Skeletal muscle tissue (tissue), 4 donors: ENCODE results near the gene EIF2D. TPM values are rescaled to one million over a fixed set of nuclear protein-coding genes. Genes with fewer than 3 reads are reported as not detected.

Experiments
- H3K27ac ChIP-seq: one replicate; pipeline ENCODE4 v1.7.0; 2013; ENCODE audit warnings: mild to moderate bottlenecking, low read depth, low read length, inconsistent platforms
- H3K27me3 ChIP-seq, 3 donors: one replicate each; pipeline ENCODE4 v1.7.0; 2013; ENCODE audit warnings: low read length in 3 of 3; ENCODE audit not compliant: control insufficient read depth in 3 of 3, insufficient read depth in 3 of 3
- H3K36me3 ChIP-seq, 3 donors: one replicate each; pipeline ENCODE4 v1.7.0; 2013; ENCODE audit warnings: low read length in 3 of 3; ENCODE audit not compliant: control insufficient read depth in 3 of 3, insufficient read depth in 3 of 3
- H3K4me1 ChIP-seq, 3 donors: one replicate each; pipeline ENCODE4 v1.7.0; 2013; ENCODE audit warnings: low read length in 3 of 3, mild to moderate bottlenecking in 3 of 3; ENCODE audit not compliant: control insufficient read depth in 3 of 3, insufficient read depth in 3 of 3
- H3K4me3 ChIP-seq, 3 donors: one replicate each; pipeline ENCODE4 v1.7.0; 2013; ENCODE audit warnings: low read length in 3 of 3
- H3K9ac ChIP-seq, 3 donors: one replicate each; pipeline ENCODE4 v1.7.0; 2013; ENCODE audit warnings: low read length in 3 of 3, mild to moderate bottlenecking in 3 of 3, moderate library complexity in 2 of 3, low read depth in 1 of 3
- H3K9me3 ChIP-seq, 3 donors: one replicate each; pipeline ENCODE4 v1.7.0; 2013; ENCODE audit warnings: low read length in 3 of 3; ENCODE audit not compliant: control insufficient read depth in 3 of 3
- total RNA-seq: library from RNA; depleted of rRNA; stranded (reverse); fragments of >200 nt; gene quantifications from one replicate; pipeline ENCODE4 v1.2.3, GENCODE V29; 2014
- donor health status: Osteomylitis.

EIF2D gene
- total RNA-seq = 25.6 TPM

GRCh38 chr1:206612129-206612876 lies at the start of gene EIF2D:
EIF2D (minus strand) TSS chr1:206612465; CDS start chr1:206612342, 123 bp downstream.
- Histone ChIP-seq H3K27me3 (no peaks in the 10 kb centered on the region), H3K27ac (peak within 1 kb of the TSS; percentile 92), H3K9ac (peak within 1 kb of the TSS; percentile 98 to 99 (median 99)), H3K4me1 (peaks cover 8 to 13% (median 10%) of the 10 kb centered on the region in 3 donors), H3K36me3 (peaks cover 14 to 27% (median 26%) of the 10 kb centered on the region in 3 donors), H3K4me3 (peak within 1 kb of the TSS; percentile 94 to 95 (median 94)), H3K9me3 (no peaks in the 10 kb centered on the region)

GRCh38 chr1:206661161-206661820 lies 49.0 kb upstream of the EIF2D start:
- Histone ChIP-seq H3K9ac (no peak overlapping the region), H3K4me1 (peaks cover 45 to 67% (median 60%) of the 10 kb centered on the region in 3 donors), H3K27ac (no peak overlapping the region)

GRCh38 chr1:206660136-206660535 lies 47.9 kb upstream of the EIF2D start:
- Histone ChIP-seq H3K4me3 (no peak overlapping the region), H3K27ac (peak overlapping the region; percentile 95), H3K9ac (peak overlapping the region in 2 of 3 donors; percentile 58 to 87), H3K36me3 (no peaks in the 10 kb centered on the region), H3K27me3 (no peaks in the 10 kb centered on the region), H3K9me3 (no peaks in the 10 kb centered on the region), H3K4me1 (peaks cover 44 to 67% (median 64%) of the 10 kb centered on the region in 3 donors)

More at GRCh38 chr1:206661161-206661820, 49.0 kb upstream of the EIF2D start:
- no peaks in the 10 kb centered on the region for H3K36me3 ChIP-seq
- H3K27me3 ChIP-seq = no peaks in the 10 kb centered on the region
- no peaks in the 10 kb centered on the region for H3K9me3 ChIP-seq
- no peak overlapping the region for H3K4me3 ChIP-seq

GRCh38 chr1:206658981-206659273 lies 46.7 kb upstream of the EIF2D start:
- peaks cover 32 to 57% (median 54%) of the 10 kb centered on the region in 3 donors for H3K4me1 ChIP-seq
- peak overlapping the region; percentile 95 for H3K27ac ChIP-seq
- H3K36me3 ChIP-seq = no peaks in the 10 kb centered on the region
- peak overlapping the region; percentile 38 to 74 (median 49) for H3K4me3 ChIP-seq
- peak overlapping the region; percentile 40 to 87 (median 58) for H3K9ac ChIP-seq
- H3K9me3 ChIP-seq = no peaks in the 10 kb centered on the region
- no peaks in the 10 kb centered on the region for H3K27me3 ChIP-seq

- Histone ChIP-seq H3K9ac (peak overlapping the region; percentile 58 to 87 (median 66)), H3K9me3 (no peaks in the 10 kb centered on the region), H3K4me1 (peaks cover 27 to 52% (median 49%) of the 10 kb centered on the region in 3 donors), H3K27ac (peak overlapping the region; percentile 95), H3K36me3 (no peaks in the 10 kb centered on the region), H3K4me3 (peak overlapping the region; percentile 38 to 74 (median 49)), H3K27me3 (no peaks in the 10 kb centered on the region)
Observed at GRCh38 chr1:206658264-206658980, 46.2 kb upstream of the EIF2D start.

GRCh38 chr1:206657751-206658150 lies 45.5 kb upstream of the EIF2D start:
- H3K36me3 ChIP-seq = no peaks in the 10 kb centered on the region
- peak overlapping the region; percentile 95 for H3K27ac ChIP-seq
- peaks cover 27 to 46% (median 43%) of the 10 kb centered on the region in 3 donors for H3K4me1 ChIP-seq
- H3K4me3 ChIP-seq = peak overlapping the region; percentile 34 to 74 (median 49)
- no peaks in the 10 kb centered on the region for H3K27me3 ChIP-seq
- no peaks in the 10 kb centered on the region for H3K9me3 ChIP-seq
- H3K9ac ChIP-seq = peak overlapping the region; percentile 58 to 87 (median 66)

GRCh38 chr1:206656936-206657335 lies 44.7 kb upstream of the EIF2D start:
- H3K9me3 ChIP-seq = no peaks in the 10 kb centered on the region
- H3K27ac ChIP-seq = no peak overlapping the region
- H3K4me3 ChIP-seq = no peak overlapping the region
- no peak overlapping the region for H3K9ac ChIP-seq
- peaks cover 24 to 40% (median 38%) of the 10 kb centered on the region in 3 donors for H3K4me1 ChIP-seq
- H3K27me3 ChIP-seq = no peaks in the 10 kb centered on the region
- no peaks in the 10 kb centered on the region for H3K36me3 ChIP-seq

- H3K36me3 ChIP-seq = no peaks in the 10 kb centered on the region
- no peak overlapping the region for H3K4me3 ChIP-seq
- H3K27ac ChIP-seq = no peak overlapping the region
- no peaks in the 10 kb centered on the region for H3K27me3 ChIP-seq
- peaks cover 24 to 38% (median 35%) of the 10 kb centered on the region in 3 donors for H3K4me1 ChIP-seq
- no peak overlapping the region for H3K9ac ChIP-seq
- H3K9me3 ChIP-seq = no peaks in the 10 kb centered on the region
Observed at GRCh38 chr1:206655471-206655882, 43.2 kb upstream of the EIF2D start.

- Histone ChIP-seq H3K4me1 (peaks cover 20 to 32% (median 30%) of the 10 kb centered on the region in 3 donors), H3K27me3 (no peaks in the 10 kb centered on the region)
Observed at GRCh38 chr1:206654828-206655227, 42.6 kb upstream of the EIF2D start.

More at GRCh38 chr1:206654828-206655227, 42.6 kb upstream of the EIF2D start:
- H3K4me3 ChIP-seq = no peak overlapping the region
- no peak overlapping the region for H3K27ac ChIP-seq
- H3K9ac ChIP-seq = no peak overlapping the region
- H3K36me3 ChIP-seq = no peaks in the 10 kb centered on the region
- no peaks in the 10 kb centered on the region for H3K9me3 ChIP-seq
